Activated naive CD4-positive, alpha-beta T cell treated with anti-CD3 and anti-CD28 coated beads, Interleukin-2, amount 10 ng/mL, durations not matched to agents 7 days and 5 days (primary cell): ENCODE data around the gene GIGYF1.

Source experiments
- CTCF ChIA-PET: fragments of 350-600 bp; sonication (Branson Sonifier 250); formaldehyde crosslinking; loops from one replicate; lab custom pipeline; 2021; ENCODE audit warnings: antibody characterized with exemption; lab: Charles Lee
- DNase-seq: peaks from one replicate; pipeline ENCODE4 v3.0.0-alpha.2; 2020
- H3K27ac Mint-ChIP-seq: one replicate; pipeline ENCODE4 v1.8.0; 2021; ENCODE audit warnings: mild to moderate bottlenecking, moderate library complexity, mixed read lengths
- H3K27me3 Mint-ChIP-seq: one replicate; pipeline ENCODE4 v1.8.0; 2021; ENCODE audit warnings: mild to moderate bottlenecking, mixed read lengths
- H3K36me3 Mint-ChIP-seq: one replicate; pipeline ENCODE4 v1.8.0; 2021; ENCODE audit warnings: mixed read lengths
- H3K4me1 Mint-ChIP-seq: one replicate; pipeline ENCODE4 v1.8.0; 2021; ENCODE audit warnings: mixed read lengths
- H3K4me3 Mint-ChIP-seq: one replicate; pipeline ENCODE4 v1.8.0; 2021; ENCODE audit warnings: mild to moderate bottlenecking, moderate library complexity, mixed read lengths
- H3K9me3 Mint-ChIP-seq: one replicate; pipeline ENCODE4 v1.8.0; 2021; ENCODE audit warnings: mixed read lengths

Gene GIGYF1

DNA sequence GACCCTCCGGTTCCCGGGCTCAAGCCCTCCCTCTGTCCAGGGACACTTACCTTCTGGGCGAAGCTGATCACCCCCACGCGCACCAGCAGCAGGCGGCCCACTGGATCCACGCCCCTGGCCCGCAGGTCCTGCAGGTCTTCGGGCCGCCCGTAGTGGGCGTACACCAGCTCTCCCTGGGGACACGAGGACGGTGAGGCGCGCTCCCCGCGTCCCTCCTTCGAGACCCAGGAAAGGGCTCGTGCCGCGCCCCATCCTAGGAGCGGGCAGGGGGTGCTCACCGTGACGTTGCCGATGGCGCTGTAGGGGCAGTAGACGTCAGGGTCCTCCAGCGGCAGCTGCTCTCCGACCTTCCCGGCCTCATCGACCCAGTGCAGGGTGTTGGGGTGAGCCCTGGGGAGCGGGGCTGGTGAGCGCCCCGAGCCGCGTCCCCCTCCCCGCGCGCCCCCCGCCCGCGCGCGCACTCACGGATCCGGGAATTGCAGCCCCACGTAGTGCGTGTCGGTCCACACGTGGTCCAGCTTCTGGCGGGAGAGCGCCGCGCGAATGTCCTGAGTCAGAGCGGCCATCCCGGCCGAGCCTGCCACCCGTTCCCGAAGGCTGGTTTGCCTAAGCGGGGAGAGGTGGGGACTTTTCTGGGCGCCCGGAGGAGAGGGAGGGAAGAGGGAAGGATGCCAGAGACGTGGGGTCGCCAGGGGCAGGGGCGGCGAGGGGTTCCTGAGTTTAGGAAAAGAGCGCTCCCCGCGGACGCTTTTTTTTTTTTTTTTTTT lies 60.9 kb downstream of the GIGYF1 start:
- Mint-ChIP-seq H3K4me3 (peak overlapping the region; percentile 79), H3K4me1 (peaks cover 52% of the 10 kb centered on the region), H3K27ac (peak overlapping the region; percentile 70), H3K36me3 (peaks cover 2% of the 10 kb centered on the region), H3K9me3 (no peaks in the 10 kb centered on the region), H3K27me3 (peaks cover 55% of the 10 kb centered on the region)
- CTCF ChIA-PET, result interaction anchor here (0.9 to 2.7 kb wide), 11 partner anchors 9 to 73 kb away, joined by 3 to 12 read pairs (median 5); partner anchors contain the start of genes MOSPD3 and POP7
- peak; percentile 78 for DNase-seq

DNA sequence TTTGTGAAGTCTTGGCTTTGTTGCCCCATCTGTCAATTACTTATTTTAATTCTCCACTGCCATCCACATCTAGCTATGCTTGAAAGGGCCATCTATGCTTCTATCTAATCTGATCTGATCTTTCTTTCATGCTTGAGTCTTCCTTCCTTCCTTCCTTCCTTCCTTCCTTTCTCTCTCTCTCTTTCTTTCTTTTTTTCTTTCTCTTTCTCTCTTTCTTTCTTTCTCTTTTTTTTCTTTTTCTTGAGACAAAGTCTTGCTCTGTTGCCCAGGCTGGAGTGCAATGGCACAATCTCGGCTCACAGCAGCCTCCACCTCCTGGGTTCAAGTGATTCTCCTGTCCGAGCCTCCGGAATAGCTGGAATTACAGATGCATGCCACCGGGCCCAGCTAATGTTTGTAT lies 64.0 kb downstream of the GIGYF1 start:
- Mint-ChIP-seq H3K27me3 (peaks cover 45% of the 10 kb centered on the region), H3K4me1 (peaks cover 79% of the 10 kb centered on the region), H3K9me3 (no peaks in the 10 kb centered on the region), H3K36me3 (peaks cover 5% of the 10 kb centered on the region), H3K4me3 (no peak overlapping the region), H3K27ac (no peak overlapping the region)
- CTCF ChIA-PET, result interaction anchor here (1.2 to 2.9 kb wide), 7 partner anchors 9 to 62 kb away, joined by 3 to 17 read pairs (median 4); no protein-coding TSS in a partner anchor
- no peak for DNase-seq
